Bronchial epithelial cell (primary cell): ENCODE measurements around the gene CYTH4. TPM values are rescaled to one million over a fixed set of nuclear protein-coding genes. Genes with fewer than 3 reads are reported as not detected.
A peak's percentile ranks its signal among the peaks of the same experiment; 100 is the strongest.

Experiments used
- DNase-seq: peaks from one replicate; pipeline ENCODE4 v3.0.0-alpha.2; 2010; ENCODE audit warnings: low read depth
- FAIRE-seq: peaks from 2 replicates; lab custom pipeline; 2011; peaks lifted over from hg19 to GRCh38; lab: Jason Lieb, UNC
- H3K27me3 ChIP-seq: 2 replicates; pipeline ENCODE4 v1.5.1; 2011; ENCODE audit warnings: low read length; ENCODE audit not compliant: control insufficient read depth, insufficient read depth
- H3K36me3 ChIP-seq: 2 replicates; pipeline ENCODE4 v1.5.1; 2011; ENCODE audit warnings: low read length; ENCODE audit not compliant: control insufficient read depth, insufficient read depth
- H3K4me3 ChIP-seq: 2 replicates; pipeline ENCODE4 v1.5.1; 2011; ENCODE audit warnings: mild to moderate bottlenecking, low read depth, low read length, control low read depth
- total RNA-seq: library from RNA; depleted of rRNA; stranded (reverse); fragments of >200 nt; gene quantifications from 2 replicates; pipeline ENCODE4 v1.2.1, GENCODE V29; 2014
- TF ChIP-seq, protein P1 (sequence below): IDR thresholded peaks from 2 replicates; pipeline ENCODE4 v1.5.1; 2011; ENCODE audit warnings: mild to moderate bottlenecking, moderate library complexity, low read length, control low read depth, inconsistent platforms; ENCODE audit not compliant: insufficient read depth, severe bottlenecking

Gene CYTH4
- total RNA-seq, 1 donor from 2014 or later = not detected

DNA sequence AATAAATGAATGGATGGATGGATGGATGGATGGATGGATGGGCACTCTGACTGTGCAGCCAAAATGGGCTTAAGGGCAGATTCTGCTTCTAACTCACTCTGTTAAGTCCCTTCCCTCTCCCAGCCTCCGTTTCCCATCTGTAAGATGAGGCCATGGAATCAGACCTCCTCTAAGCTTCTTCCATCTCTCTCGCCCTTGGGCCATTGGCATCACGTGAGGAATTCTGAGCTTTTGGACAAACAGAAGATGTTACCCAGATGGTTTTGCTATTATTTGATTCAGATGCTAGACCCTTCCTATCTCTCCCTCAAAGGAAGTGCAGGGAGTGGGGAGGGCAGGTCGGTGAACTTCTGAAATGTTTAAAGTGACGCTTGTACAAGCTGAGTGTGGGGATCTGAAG lies 4.0 kb upstream of the CYTH4 start:
- TF ChIP-seq, protein P1, sequence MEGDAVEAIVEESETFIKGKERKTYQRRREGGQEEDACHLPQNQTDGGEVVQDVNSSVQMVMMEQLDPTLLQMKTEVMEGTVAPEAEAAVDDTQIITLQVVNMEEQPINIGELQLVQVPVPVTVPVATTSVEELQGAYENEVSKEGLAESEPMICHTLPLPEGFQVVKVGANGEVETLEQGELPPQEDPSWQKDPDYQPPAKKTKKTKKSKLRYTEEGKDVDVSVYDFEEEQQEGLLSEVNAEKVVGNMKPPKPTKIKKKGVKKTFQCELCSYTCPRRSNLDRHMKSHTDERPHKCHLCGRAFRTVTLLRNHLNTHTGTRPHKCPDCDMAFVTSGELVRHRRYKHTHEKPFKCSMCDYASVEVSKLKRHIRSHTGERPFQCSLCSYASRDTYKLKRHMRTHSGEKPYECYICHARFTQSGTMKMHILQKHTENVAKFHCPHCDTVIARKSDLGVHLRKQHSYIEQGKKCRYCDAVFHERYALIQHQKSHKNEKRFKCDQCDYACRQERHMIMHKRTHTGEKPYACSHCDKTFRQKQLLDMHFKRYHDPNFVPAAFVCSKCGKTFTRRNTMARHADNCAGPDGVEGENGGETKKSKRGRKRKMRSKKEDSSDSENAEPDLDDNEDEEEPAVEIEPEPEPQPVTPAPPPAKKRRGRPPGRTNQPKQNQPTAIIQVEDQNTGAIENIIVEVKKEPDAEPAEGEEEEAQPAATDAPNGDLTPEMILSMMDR = no peak

DNA sequence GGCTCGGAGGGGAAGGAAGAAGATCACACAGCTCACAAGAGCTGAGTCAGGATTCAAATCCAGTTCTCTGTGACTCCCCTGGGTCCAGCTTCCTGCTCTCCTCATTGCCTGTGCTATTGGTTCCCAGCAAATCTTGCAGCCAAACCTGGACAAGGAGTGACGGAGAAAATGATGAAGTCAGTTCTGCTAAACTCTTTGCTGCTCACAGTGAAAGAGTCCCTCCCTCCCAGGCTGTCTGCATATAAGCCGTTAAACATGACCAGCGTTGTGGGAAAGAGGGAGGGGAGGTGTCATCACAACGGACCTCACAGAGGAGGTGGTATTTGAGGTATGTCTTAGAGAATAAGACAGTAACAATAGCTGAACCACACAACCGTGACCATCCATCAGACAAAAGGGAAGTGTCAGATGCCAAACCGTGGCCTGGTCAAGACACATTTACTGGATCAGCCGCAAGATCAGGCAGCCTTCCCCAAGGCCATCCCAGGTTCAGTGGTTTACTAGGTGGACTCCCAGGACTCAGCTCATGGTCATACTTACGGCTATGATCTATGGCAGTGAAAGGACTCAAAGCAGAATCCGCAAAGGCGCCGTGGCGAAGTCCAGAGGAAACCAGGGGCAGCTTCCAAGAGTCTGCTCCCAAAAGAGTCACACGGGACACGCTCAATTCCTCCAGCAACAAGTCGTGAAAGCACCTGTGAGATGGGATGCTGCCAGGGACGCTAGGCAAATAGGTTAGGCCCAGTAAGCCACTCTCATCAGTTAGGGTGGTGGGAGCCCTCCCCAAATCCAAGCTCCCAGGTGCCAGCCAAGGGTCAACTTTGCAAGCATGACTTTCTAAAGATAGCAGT lies 2.8 kb upstream of the CYTH4 start:
- TF ChIP-seq, protein P1 = no peak
- H3K27me3 ChIP-seq = no peaks in the 10 kb centered on the region
- FAIRE-seq (no peak), DNase-seq (no peak)
- no peak overlapping the region for H3K4me3 ChIP-seq
- no peaks in the 10 kb centered on the region for H3K36me3 ChIP-seq

More for the DNA sequence above, 4.0 kb upstream of the CYTH4 start:
- DNase-seq = no peak
- Histone ChIP-seq H3K4me3 (no peak overlapping the region), H3K36me3 (no peaks in the 10 kb centered on the region), H3K27me3 (no peaks in the 10 kb centered on the region)
- FAIRE-seq = no peak

DNA sequence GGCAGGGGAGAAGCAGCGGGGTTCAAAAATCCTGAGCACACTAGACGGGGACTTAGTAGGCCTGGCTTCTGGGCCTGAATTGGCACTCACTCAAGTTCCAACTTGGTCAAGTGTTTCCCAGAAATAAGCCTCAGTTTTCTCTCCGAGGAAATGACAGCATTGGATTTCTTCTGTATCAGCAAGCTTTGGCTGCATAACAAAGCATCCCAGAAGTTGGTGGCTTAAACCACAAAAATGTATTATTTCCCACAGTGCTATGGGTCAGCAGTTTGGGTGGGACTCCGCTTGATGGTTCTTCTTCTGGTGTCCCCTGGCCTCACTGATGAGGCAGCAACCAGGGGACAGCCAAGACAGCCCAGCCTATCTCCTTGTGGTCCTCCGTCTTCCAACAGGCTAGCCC lies 1.6 kb upstream of the CYTH4 start:
- Histone ChIP-seq H3K27me3 (no peaks in the 10 kb centered on the region), H3K4me3 (no peak overlapping the region), H3K36me3 (no peaks in the 10 kb centered on the region)
- FAIRE-seq = no peak
- no peak for DNase-seq
- TF ChIP-seq, protein P1 = no peak

DNA sequence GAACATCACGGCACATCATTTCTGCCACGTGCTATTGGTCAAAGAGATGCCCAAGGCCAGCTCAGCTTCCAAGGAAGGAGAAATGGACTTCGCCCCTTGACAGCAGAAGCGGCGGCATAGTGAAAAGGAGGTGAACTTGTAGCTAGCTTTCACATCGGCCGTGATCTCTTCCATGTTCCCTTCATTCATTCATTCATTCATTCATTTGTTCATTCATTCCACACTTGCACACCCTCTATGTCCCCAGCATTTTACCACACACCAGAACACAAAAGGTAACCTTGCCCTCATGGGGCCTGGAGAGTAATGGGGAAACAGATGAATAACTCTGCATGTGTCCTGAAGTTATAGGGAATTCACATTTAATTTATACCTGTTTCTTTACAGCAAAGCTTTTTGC lies 1.1 kb upstream of the CYTH4 start:
- TF ChIP-seq, protein P1 = no peak
- DNase-seq = no peak
- Histone ChIP-seq H3K27me3 (no peaks in the 10 kb centered on the region), H3K4me3 (no peak overlapping the region), H3K36me3 (no peaks in the 10 kb centered on the region)
- FAIRE-seq = no peak

DNA sequence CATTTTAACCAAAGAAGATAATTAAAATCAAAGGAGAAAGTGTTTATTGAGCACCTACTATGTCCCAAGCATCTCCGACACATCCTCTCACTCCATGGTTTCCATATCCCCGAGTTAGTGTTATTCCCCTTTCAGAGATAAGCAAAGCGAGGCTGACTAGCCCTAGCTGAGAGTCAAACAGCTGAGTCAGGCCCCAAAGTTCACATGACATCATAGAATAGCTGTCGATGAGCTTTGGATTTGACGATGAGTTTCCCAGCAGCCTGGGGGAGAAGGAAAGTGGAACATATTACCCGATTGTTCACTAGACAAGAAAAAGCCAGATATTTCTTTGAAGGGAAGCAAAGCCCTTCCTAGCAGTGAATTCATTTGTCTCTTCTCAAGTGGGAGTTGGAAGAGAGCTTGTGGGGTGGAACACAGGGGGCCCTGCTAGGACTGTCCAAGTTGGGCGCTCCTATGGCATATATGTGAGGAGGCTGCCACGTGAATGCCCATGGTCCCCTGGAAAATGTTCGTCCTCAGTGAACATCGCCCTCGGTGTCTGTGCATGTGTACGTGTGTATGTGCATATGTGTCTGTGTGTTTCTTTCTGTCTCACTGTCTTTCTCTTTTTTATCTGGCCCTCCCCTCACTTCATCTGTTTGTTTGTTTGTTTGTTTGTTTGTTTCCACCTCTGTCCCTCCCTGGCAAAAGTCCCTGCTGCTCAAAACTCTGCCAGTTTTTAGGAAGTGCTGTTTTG lies 493 bp upstream of the CYTH4 start:
- TF ChIP-seq, protein P1 = no peak
- no peaks in the 10 kb centered on the region for H3K27me3 ChIP-seq
- no peak for FAIRE-seq

More for the DNA sequence above, 493 bp upstream of the CYTH4 start:
- H3K36me3 ChIP-seq = no peaks in the 10 kb centered on the region
- DNase-seq = peak; percentile 55
- H3K4me3 ChIP-seq = no peak overlapping the region
